Hepatocyte (in vitro differentiated cells): ENCODE data around the gene ANO5. TPM values are rescaled to one million over a fixed set of nuclear protein-coding genes. Genes with fewer than 3 reads are reported as not detected.
"Not testable (repeated sequence)": the region's sequence is repeated elsewhere in the genome, so short reads cannot be mapped to it uniquely, and the experiment has no call there.

Source experiments
- DNase-seq: peaks from one replicate; pipeline ENCODE4 v3.0.0-alpha.2; 2016; ENCODE audit warnings: low spot score
- H2AFZ ChIP-seq: fragments of 200-600 bp; sonication (generic); 2 replicates; pipeline ENCODE4 v1.6.0; 2016; ENCODE audit warnings: antibody characterized with exemption, mild to moderate bottlenecking
- H3K27ac ChIP-seq: fragments of 200-600 bp; sonication (generic); 2 replicates; pipeline ENCODE4 v1.5.1; 2016; ENCODE audit warnings: mild to moderate bottlenecking
- H3K27me3 ChIP-seq: fragments of 200-600 bp; sonication (generic); 2 replicates; pipeline ENCODE4 v1.6.1; 2016
- H3K36me3 ChIP-seq: fragments of 200-600 bp; sonication (generic); replicated peaks from 2 replicates; pipeline ENCODE4 v1.5.1; 2016; ENCODE audit warnings: low read depth; ENCODE audit not compliant: insufficient read depth
- H3K4me1 ChIP-seq: fragments of 200-600 bp; sonication (generic); 2 replicates; pipeline ENCODE4 v1.5.1; 2016; ENCODE audit warnings: mild to moderate bottlenecking, moderate library complexity; ENCODE audit not compliant: insufficient read depth
- H3K4me2 ChIP-seq: fragments of 200-600 bp; sonication (generic); 2 replicates; pipeline ENCODE4 v1.6.0; 2016
- H3K4me3 ChIP-seq: fragments of 200-600 bp; sonication (generic); 2 replicates; pipeline ENCODE4 v1.5.1; 2016; ENCODE audit warnings: mild to moderate bottlenecking
- H3K79me2 ChIP-seq: fragments of 200-600 bp; sonication (generic); 2 replicates; pipeline ENCODE4 v1.6.0; 2017; ENCODE audit warnings: mild to moderate bottlenecking
- H3K9me2 ChIP-seq: fragments of 200-600 bp; sonication (generic); replicated peaks from 2 replicates; pipeline ENCODE4 v1.6.0; 2017; ENCODE audit warnings: mild to moderate bottlenecking; ENCODE audit not compliant: insufficient read depth
- H3K9me3 ChIP-seq: fragments of 200-600 bp; sonication (generic); 2 replicates; pipeline ENCODE4 v1.5.1; 2016; ENCODE audit warnings: low read depth, mild to moderate bottlenecking
- H4K20me1 ChIP-seq: fragments of 200-600 bp; sonication (generic); 2 replicates; pipeline ENCODE4 v1.6.0; 2016; ENCODE audit warnings: mild to moderate bottlenecking; ENCODE audit not compliant: insufficient read depth, poor library complexity, severe bottlenecking
- EZH2 ChIP-seq: fragments of 200-600 bp; sonication (generic); IDR thresholded peaks from 2 replicates; pipeline ENCODE4 v1.6.1; 2016; ENCODE audit warnings: antibody characterized with exemption, mild to moderate bottlenecking, borderline replicate concordance
- EZH2phosphoT487 ChIP-seq: fragments of 200-600 bp; sonication (generic); IDR thresholded peaks from one replicate; pipeline ENCODE4 v1.6.1; 2018; ENCODE audit warnings: antibody characterized with exemption, mild to moderate bottlenecking, low read depth, moderate library complexity; ENCODE audit not compliant: unreplicated experiment, severe bottlenecking
- WGBS: methylation state at CpG from one replicate; pipeline ENCODE4 v1.1.6; 2016; ENCODE audit warnings: low lambda C conversion rate; ENCODE audit errors: missing lambda C conversion rate; 5-methylcytosine and 5-hydroxymethylcytosine counted together
- polyA plus RNA-seq: library from polyadenylated mRNA; unstranded; fragments of >200 nt; fragmentation: Nextera tagmentation; extraction: Ambion mirVana; gene quantifications from 2 replicates; pipeline ENCODE4 v1.2.1, GENCODE V29; 2016
- total RNA-seq: library from RNA; depleted of rRNA; stranded (reverse); fragments of >200 nt; gene quantifications from 2 replicates; pipeline ENCODE4 v1.2.3, GENCODE V29; 2014
- TF ChIP-seq, protein P1 (sequence below): fragments of 200-600 bp; sonication (generic); IDR thresholded peaks from 2 replicates; pipeline ENCODE4 v1.5.1; 2016; ENCODE audit warnings: antibody characterized with exemption, mild to moderate bottlenecking; ENCODE audit not compliant: poor library complexity

Gene ANO5
- total and polyA plus RNA-seq, 2 experiments from 2014 or later = 2.6 to 8.0 TPM

DNA sequence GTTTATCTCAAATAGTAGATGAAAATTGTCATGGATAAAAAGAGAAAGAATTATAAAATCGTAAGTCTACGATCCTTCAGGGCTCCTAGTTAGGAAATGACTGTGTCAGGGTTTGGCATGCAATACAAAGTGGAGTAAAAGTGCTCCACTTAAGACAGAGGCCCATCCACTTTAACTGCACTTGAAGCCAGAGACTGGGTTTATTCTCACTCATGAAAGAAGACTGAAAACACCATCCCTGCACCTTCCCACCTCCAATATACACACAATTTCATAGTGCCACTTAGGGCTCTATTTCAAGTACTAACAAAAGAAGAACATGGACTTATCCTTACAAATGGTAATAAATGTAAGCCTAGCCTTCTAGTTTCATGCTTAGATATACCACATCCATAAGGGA lies 70.7 kb downstream of the ANO5 start:
- TF ChIP-seq EZH2phosphoT487 = no peak
- TF ChIP-seq EZH2 = no peak
- TF ChIP-seq, protein P1, sequence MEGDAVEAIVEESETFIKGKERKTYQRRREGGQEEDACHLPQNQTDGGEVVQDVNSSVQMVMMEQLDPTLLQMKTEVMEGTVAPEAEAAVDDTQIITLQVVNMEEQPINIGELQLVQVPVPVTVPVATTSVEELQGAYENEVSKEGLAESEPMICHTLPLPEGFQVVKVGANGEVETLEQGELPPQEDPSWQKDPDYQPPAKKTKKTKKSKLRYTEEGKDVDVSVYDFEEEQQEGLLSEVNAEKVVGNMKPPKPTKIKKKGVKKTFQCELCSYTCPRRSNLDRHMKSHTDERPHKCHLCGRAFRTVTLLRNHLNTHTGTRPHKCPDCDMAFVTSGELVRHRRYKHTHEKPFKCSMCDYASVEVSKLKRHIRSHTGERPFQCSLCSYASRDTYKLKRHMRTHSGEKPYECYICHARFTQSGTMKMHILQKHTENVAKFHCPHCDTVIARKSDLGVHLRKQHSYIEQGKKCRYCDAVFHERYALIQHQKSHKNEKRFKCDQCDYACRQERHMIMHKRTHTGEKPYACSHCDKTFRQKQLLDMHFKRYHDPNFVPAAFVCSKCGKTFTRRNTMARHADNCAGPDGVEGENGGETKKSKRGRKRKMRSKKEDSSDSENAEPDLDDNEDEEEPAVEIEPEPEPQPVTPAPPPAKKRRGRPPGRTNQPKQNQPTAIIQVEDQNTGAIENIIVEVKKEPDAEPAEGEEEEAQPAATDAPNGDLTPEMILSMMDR = no peak
- H3K4me1 ChIP-seq = no peaks in the 10 kb centered on the region
- H3K27ac ChIP-seq = no peak overlapping the region
- H3K9me2 ChIP-seq = no peaks in the 10 kb centered on the region
- H4K20me1 ChIP-seq = no peaks in the 10 kb centered on the region
- no peaks in the 10 kb centered on the region for H3K36me3 ChIP-seq
- H2AFZ ChIP-seq = no peak overlapping the region
- no peak overlapping the region for H3K4me2 ChIP-seq
- WGBS = 81% methylated on average over 2 of the region's 2 CpGs
- H3K27me3 ChIP-seq = no peaks in the 10 kb centered on the region
- DNase-seq = no peak
- no peaks in the 10 kb centered on the region for H3K79me2 ChIP-seq
- no peak overlapping the region for H3K4me3 ChIP-seq
- no peaks in the 10 kb centered on the region for H3K9me3 ChIP-seq

DNA sequence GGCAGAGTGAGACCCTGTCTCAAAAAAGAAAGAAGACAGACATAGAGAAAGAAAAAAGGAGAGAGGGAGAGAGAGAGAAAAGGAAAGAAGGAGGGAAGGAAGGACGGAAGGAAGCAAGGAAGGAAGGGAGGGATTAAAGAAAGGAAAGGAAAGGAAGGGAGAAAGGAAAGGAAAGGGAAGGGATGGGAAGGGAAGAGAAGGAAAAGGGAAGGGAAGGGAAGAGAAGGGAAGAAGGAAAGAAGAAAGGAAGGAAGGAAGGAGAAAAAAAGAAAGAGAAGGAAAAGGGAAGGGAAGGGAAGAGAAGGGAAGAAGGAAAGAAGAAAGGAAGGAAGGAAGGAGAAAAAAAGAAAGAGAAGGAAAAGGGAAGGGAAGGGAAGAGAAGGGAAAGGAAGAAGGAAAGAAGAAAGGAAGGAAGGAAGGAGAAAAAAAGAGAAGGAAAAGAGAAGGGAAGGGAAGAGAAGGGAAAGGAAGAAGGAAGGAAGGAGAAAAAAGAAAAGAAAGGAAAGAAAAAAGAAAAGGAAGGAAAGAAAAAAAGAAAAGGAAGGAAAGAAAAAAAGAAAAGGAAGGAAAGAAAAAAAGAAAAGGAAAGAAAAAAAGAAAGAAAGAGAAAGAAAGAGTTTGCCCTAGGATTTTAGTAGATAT lies 76.2 kb downstream of the ANO5 start:
- H3K36me3 ChIP-seq, H4K20me1 ChIP-seq, H2AFZ ChIP-seq, H3K4me3 ChIP-seq, DNase-seq, H3K4me1 ChIP-seq, H3K27me3 ChIP-seq, H3K27ac ChIP-seq, H3K79me2 ChIP-seq, H3K9me3 ChIP-seq, H3K9me2 ChIP-seq, H3K4me2 ChIP-seq: not testable (repeated sequence)
- 38% methylated on average over 1 of the region's 1 CpG for WGBS

GRCh38 chr11:22273781-22274180 lies 80.9 kb downstream of the ANO5 start:
- WGBS = 100% methylated on average over 1 of the region's 1 CpG
- Histone ChIP-seq H3K4me2 (no peak overlapping the region), H3K4me1 (no peaks in the 10 kb centered on the region), H3K36me3 (no peaks in the 10 kb centered on the region), H3K9me2 (no peaks in the 10 kb centered on the region), H3K79me2 (no peaks in the 10 kb centered on the region), H3K27me3 (no peaks in the 10 kb centered on the region), H4K20me1 (no peaks in the 10 kb centered on the region), H3K4me3 (no peak overlapping the region), H3K27ac (no peak overlapping the region), H3K9me3 (no peaks in the 10 kb centered on the region), H2AFZ (no peak overlapping the region)
- no peak for DNase-seq
- TF ChIP-seq EZH2phosphoT487 (no peak), EZH2 (no peak)
- TF ChIP-seq, protein P1 = no peak

GRCh38 chr11:22275600-22275999 lies 82.7 kb downstream of the ANO5 start:
- H3K4me3 ChIP-seq = no peak overlapping the region
- no peaks in the 10 kb centered on the region for H3K36me3 ChIP-seq
- no peaks in the 10 kb centered on the region for H4K20me1 ChIP-seq

More at GRCh38 chr11:22275600-22275999, 82.7 kb downstream of the ANO5 start:
- H3K4me2 ChIP-seq = no peak overlapping the region
- H3K27me3 ChIP-seq = no peaks in the 10 kb centered on the region
- H3K79me2 ChIP-seq = no peaks in the 10 kb centered on the region
- no peak for DNase-seq
- no peak overlapping the region for H3K27ac ChIP-seq
- H3K9me2 ChIP-seq = no peaks in the 10 kb centered on the region
- no peak overlapping the region for H2AFZ ChIP-seq
- TF ChIP-seq, protein P1 = no peak
- no peak for TF ChIP-seq EZH2
- no peak for TF ChIP-seq EZH2phosphoT487
- H3K9me3 ChIP-seq = no peaks in the 10 kb centered on the region
- H3K4me1 ChIP-seq = no peaks in the 10 kb centered on the region
